ENCODE measurements around the gene ADD3. TPM values are rescaled to one million over a fixed set of nuclear protein-coding genes. Genes with fewer than 3 reads are reported as not detected.

The ADD3 gene
- total and polyA plus RNA-seq, 4 donors: 15.4 to 55.9 (median 22.8) TPM

- Histone ChIP-seq H3K36me3 (ENCODE audit: control insufficient read depth in 4 of 4, insufficient read depth in 3 of 4, low read depth in 1 of 4, low read length in 3 of 4) (no peaks in the 10 kb centered on the region), H3K9me3 (ENCODE audit: control insufficient read depth in 4 of 4, low read length in 3 of 4) (no peaks in the 10 kb centered on the region), H3K9ac (ENCODE audit: low read depth in 1 of 2, low read length in 2 of 2) (no peak overlapping the region), H3K4me3 (ENCODE audit: low read depth in 1 of 3, low read length in 3 of 3) (no peak overlapping the region), H3K27me3 (ENCODE audit: control insufficient read depth in 4 of 4, insufficient read depth in 4 of 4, low read length in 3 of 4) (no peaks in the 10 kb centered on the region), H3K4me1 (ENCODE audit: control insufficient read depth in 4 of 4, insufficient read depth in 4 of 4, low read length in 3 of 4) (no peaks in the 10 kb centered on the region), H3K27ac (ENCODE audit: low read depth in 1 of 2, low read length in 2 of 2) (no peak overlapping the region)
- 96% methylated on average over 8 of the region's 8 CpGs for WGBS
- no peak for DNase-seq (ENCODE audit: low spot score)
- TF ChIP-seq, protein P1, sequence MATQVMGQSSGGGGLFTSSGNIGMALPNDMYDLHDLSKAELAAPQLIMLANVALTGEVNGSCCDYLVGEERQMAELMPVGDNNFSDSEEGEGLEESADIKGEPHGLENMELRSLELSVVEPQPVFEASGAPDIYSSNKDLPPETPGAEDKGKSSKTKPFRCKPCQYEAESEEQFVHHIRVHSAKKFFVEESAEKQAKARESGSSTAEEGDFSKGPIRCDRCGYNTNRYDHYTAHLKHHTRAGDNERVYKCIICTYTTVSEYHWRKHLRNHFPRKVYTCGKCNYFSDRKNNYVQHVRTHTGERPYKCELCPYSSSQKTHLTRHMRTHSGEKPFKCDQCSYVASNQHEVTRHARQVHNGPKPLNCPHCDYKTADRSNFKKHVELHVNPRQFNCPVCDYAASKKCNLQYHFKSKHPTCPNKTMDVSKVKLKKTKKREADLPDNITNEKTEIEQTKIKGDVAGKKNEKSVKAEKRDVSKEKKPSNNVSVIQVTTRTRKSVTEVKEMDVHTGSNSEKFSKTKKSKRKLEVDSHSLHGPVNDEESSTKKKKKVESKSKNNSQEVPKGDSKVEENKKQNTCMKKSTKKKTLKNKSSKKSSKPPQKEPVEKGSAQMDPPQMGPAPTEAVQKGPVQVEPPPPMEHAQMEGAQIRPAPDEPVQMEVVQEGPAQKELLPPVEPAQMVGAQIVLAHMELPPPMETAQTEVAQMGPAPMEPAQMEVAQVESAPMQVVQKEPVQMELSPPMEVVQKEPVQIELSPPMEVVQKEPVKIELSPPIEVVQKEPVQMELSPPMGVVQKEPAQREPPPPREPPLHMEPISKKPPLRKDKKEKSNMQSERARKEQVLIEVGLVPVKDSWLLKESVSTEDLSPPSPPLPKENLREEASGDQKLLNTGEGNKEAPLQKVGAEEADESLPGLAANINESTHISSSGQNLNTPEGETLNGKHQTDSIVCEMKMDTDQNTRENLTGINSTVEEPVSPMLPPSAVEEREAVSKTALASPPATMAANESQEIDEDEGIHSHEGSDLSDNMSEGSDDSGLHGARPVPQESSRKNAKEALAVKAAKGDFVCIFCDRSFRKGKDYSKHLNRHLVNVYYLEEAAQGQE (IDR thresholded peaks at IDR 0.05): no peak
- TF ChIP-seq HNF4G (IDR thresholded peaks at IDR 0.05) (no peak), JUND (IDR thresholded peaks at IDR 0.05) (no peak), GABPA (IDR thresholded peaks at IDR 0.05 in 1 of 2, conservative IDR thresholded peaks at IDR 0.05 in 1 of 2) (no peak), HNF4A (conservative IDR thresholded peaks at IDR 0.05) (no peak), SP1 (IDR thresholded peaks at IDR 0.05) (no peak), RAD21 (IDR thresholded peaks at IDR 0.05) (no peak), NR2F2 (IDR thresholded peaks at IDR 0.05) (no peak), EGR1 (IDR thresholded peaks at IDR 0.05; ENCODE audit: low read depth in 2 of 2) (no peak), FOXA1 (IDR thresholded peaks at IDR 0.05) (no peak), FOXA2 (IDR thresholded peaks at IDR 0.05) (no peak), YY1 (IDR thresholded peaks at IDR 0.05) (no peak), RXRA (IDR thresholded peaks at IDR 0.05) (no peak), TAF1 (conservative IDR thresholded peaks at IDR 0.05) (no peak)
- TF ChIP-seq, protein P2, sequence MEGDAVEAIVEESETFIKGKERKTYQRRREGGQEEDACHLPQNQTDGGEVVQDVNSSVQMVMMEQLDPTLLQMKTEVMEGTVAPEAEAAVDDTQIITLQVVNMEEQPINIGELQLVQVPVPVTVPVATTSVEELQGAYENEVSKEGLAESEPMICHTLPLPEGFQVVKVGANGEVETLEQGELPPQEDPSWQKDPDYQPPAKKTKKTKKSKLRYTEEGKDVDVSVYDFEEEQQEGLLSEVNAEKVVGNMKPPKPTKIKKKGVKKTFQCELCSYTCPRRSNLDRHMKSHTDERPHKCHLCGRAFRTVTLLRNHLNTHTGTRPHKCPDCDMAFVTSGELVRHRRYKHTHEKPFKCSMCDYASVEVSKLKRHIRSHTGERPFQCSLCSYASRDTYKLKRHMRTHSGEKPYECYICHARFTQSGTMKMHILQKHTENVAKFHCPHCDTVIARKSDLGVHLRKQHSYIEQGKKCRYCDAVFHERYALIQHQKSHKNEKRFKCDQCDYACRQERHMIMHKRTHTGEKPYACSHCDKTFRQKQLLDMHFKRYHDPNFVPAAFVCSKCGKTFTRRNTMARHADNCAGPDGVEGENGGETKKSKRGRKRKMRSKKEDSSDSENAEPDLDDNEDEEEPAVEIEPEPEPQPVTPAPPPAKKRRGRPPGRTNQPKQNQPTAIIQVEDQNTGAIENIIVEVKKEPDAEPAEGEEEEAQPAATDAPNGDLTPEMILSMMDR (IDR thresholded peaks at IDR 0.05; ENCODE audit: low read depth, low read length, missing input control): no peak
- TF ChIP-seq, protein P3, sequence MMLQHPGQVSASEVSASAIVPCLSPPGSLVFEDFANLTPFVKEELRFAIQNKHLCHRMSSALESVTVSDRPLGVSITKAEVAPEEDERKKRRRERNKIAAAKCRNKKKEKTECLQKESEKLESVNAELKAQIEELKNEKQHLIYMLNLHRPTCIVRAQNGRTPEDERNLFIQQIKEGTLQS (IDR thresholded peaks at IDR 0.05): no peak
- TF ChIP-seq, protein P4, sequence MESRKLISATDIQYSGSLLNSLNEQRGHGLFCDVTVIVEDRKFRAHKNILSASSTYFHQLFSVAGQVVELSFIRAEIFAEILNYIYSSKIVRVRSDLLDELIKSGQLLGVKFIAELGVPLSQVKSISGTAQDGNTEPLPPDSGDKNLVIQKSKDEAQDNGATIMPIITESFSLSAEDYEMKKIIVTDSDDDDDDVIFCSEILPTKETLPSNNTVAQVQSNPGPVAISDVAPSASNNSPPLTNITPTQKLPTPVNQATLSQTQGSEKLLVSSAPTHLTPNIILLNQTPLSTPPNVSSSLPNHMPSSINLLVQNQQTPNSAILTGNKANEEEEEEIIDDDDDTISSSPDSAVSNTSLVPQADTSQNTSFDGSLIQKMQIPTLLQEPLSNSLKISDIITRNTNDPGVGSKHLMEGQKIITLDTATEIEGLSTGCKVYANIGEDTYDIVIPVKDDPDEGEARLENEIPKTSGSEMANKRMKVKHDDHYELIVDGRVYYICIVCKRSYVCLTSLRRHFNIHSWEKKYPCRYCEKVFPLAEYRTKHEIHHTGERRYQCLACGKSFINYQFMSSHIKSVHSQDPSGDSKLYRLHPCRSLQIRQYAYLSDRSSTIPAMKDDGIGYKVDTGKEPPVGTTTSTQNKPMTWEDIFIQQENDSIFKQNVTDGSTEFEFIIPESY (IDR thresholded peaks at IDR 0.05): no peak
- TF ChIP-seq, protein P5, sequence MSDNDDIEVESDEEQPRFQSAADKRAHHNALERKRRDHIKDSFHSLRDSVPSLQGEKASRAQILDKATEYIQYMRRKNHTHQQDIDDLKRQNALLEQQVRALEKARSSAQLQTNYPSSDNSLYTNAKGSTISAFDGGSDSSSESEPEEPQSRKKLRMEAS (IDR thresholded peaks at IDR 0.05): no peak
Measured at GRCh38 chr10:110156046-110156445, 148.3 kb downstream of the ADD3 start.
